Stimulated activated CD4-positive, alpha-beta T cell treated with anti-CD3 and anti-CD28 coated beads, Interleukin-12 subunit alpha, Interleukin-12 subunit beta, amount 100 ng/mL, for 4 hours (primary cell): Measurements from ENCODE around the gene NECTIN1.

Experiments used
- DNase-seq: peaks from one replicate; pipeline ENCODE4 v3.0.0-alpha.2; 2020

Gene NECTIN1

GRCh38 chr11:119712459-119713358, 16.3 kb downstream of the NECTIN1 start:
- no peak for DNase-seq

GRCh38 chr11:119712006-119712405, 17.0 kb downstream of the NECTIN1 start:
- DNase-seq: no peak

GRCh38 chr11:119711476-119711875, 17.5 kb downstream of the NECTIN1 start:
- no peak for DNase-seq

- no peak for DNase-seq
Observed at GRCh38 chr11:119710417-119710816, 18.6 kb downstream of the NECTIN1 start.

GRCh38 chr11:119709638-119710346, 19.2 kb downstream of the NECTIN1 start:
- DNase-seq: no peak

GRCh38 chr11:119709171-119709570, 19.8 kb downstream of the NECTIN1 start:
- DNase-seq: no peak

GRCh38 chr11:119708384-119708783, 20.6 kb downstream of the NECTIN1 start:
- DNase-seq: no peak

- no peak for DNase-seq
Observed at GRCh38 chr11:119706887-119707286, 22.1 kb downstream of the NECTIN1 start.

- no peak for DNase-seq
Observed at GRCh38 chr11:119706029-119706428, 23.0 kb downstream of the NECTIN1 start.

GRCh38 chr11:119705362-119705761, 23.6 kb downstream of the NECTIN1 start:
- no peak for DNase-seq

- no peak for DNase-seq
Observed at GRCh38 chr11:119704849-119705248, 24.2 kb downstream of the NECTIN1 start.

GRCh38 chr11:119701591-119702549, 27.1 kb downstream of the NECTIN1 start:
- DNase-seq: no peak

- no peak for DNase-seq
Observed at GRCh38 chr11:119700536-119701346, 28.3 kb downstream of the NECTIN1 start.

GRCh38 chr11:119700030-119700429, 29.0 kb downstream of the NECTIN1 start:
- no peak for DNase-seq

GRCh38 chr11:119699227-119699626, 29.8 kb downstream of the NECTIN1 start:
- no peak for DNase-seq

GRCh38 chr11:119697882-119698281, 31.1 kb downstream of the NECTIN1 start:
- DNase-seq: no peak

- no peak for DNase-seq
Observed at GRCh38 chr11:119697445-119697844, 31.6 kb downstream of the NECTIN1 start.

GRCh38 chr11:119696378-119697222, 32.4 kb downstream of the NECTIN1 start:
- no peak for DNase-seq

- no peak for DNase-seq
Observed at GRCh38 chr11:119694334-119694733, 34.7 kb downstream of the NECTIN1 start.

- no peak for DNase-seq
Observed at GRCh38 chr11:119693253-119693815, 35.7 kb downstream of the NECTIN1 start.

- DNase-seq: no peak
Observed at GRCh38 chr11:119692540-119692820, 36.5 kb downstream of the NECTIN1 start.
